GM12874 (cell line): ENCODE measurements around the gene COCH.

Experiments used
- TF ChIP-seq, protein P1 (sequence below): IDR thresholded peaks from 2 replicates; pipeline ENCODE4 v1.5.1; 2011; ENCODE audit warnings: low read depth, mild to moderate bottlenecking, control low read depth, low read length, moderate library complexity; ENCODE audit not compliant: insufficient read depth

The COCH gene

DNA sequence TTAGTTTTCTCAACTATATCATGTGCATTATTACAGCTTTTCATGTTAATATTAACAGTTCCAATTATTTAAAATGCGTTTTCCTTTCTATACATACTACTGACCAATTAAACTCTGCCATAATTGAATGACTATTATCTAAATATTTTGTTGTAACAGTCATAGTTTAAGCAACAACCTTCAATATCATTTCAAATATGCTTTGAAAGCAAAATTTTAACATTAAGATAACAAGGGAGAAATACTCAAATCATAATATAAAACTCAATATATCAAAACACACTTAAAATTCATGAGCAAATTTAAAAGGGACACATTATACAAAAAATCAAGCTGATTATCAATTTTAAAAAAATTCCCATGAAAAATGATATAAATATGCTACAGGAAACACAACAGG, 40.5 kb downstream of the COCH start:
- TF ChIP-seq, protein P1, sequence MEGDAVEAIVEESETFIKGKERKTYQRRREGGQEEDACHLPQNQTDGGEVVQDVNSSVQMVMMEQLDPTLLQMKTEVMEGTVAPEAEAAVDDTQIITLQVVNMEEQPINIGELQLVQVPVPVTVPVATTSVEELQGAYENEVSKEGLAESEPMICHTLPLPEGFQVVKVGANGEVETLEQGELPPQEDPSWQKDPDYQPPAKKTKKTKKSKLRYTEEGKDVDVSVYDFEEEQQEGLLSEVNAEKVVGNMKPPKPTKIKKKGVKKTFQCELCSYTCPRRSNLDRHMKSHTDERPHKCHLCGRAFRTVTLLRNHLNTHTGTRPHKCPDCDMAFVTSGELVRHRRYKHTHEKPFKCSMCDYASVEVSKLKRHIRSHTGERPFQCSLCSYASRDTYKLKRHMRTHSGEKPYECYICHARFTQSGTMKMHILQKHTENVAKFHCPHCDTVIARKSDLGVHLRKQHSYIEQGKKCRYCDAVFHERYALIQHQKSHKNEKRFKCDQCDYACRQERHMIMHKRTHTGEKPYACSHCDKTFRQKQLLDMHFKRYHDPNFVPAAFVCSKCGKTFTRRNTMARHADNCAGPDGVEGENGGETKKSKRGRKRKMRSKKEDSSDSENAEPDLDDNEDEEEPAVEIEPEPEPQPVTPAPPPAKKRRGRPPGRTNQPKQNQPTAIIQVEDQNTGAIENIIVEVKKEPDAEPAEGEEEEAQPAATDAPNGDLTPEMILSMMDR = no peak

DNA sequence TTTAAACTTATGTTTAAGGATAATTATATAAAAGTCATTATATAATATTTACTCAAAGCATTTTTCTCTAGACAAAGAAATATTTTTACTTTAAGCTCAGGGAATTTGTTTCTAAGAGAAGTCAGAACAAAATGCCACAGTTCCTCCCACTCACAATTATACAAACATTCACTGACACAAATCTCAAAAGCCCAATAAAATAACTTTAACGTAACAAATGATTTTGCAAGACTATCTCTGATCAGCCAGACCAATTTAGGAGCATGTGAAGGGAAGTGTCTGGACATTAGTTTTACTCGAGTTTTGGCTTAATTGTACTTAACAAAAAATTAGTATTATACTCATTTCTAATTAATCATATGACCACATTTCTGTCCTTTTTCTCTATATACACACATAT, 41.2 kb downstream of the COCH start:
- TF ChIP-seq, protein P1 = no peak

DNA sequence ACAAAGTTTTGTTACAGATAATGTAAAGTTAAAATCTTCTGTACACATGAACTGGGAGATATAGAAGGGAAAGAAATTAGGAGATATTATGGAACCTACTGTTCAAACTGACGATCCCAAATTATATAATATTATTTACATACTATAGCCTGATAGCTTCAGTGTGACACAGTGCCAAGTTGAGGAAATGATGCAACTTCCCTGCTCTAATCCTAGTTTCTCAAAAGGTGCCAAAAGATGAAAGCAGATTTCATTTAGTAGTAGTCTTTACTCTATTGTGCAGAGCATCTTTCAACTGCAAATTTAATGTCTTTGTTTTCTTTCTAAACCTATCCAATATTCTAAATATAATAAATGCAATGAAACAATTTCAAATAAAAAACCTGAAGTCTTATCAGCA, 46.9 kb downstream of the COCH start:
- TF ChIP-seq, protein P1 = no peak

DNA sequence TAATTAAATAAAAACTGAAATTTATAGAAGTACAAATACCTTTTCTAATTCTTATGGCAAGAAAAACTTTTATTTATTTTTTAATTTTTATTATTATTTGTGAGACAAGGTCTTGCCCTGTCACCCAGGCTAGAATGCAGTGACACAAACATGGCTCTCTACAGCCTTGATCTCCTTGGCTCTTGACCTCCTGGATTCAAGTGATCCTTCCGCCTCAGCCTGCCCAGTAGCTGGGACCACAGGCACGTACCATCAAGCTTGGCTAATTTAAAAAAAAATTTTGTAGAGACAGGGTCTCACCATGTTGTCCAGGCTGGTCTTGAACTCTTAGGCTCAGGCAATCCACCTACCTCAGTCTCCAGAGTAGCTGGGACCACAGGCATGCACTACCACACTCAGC, 47.4 kb downstream of the COCH start:
- TF ChIP-seq, protein P1 = no peak

GRCh38 chr14:30925254-30925653, 50.9 kb downstream of the COCH start:
- TF ChIP-seq, protein P1 = no peak

DNA sequence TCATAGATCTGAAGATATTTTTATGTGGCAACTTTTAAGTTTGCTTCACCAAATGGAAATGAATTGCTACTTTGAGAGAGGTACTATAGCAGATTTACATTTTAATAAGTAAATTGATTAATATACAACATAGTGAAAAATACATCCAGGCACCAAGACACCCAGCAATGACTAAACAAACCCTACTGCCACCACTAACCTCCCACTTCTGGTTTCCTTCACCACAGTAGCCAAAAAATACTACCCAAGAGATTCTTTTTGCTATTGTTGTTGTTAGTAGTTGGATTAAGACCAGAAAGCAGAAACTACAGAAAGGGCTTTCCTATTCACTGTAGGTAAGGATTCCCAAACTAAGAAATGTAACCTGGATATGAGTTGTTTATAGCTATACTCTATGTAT, 54.1 kb downstream of the COCH start:
- TF ChIP-seq, protein P1 = no peak

GRCh38 chr14:30935445-30935844, 61.1 kb downstream of the COCH start:
- TF ChIP-seq, protein P1 = no peak

DNA sequence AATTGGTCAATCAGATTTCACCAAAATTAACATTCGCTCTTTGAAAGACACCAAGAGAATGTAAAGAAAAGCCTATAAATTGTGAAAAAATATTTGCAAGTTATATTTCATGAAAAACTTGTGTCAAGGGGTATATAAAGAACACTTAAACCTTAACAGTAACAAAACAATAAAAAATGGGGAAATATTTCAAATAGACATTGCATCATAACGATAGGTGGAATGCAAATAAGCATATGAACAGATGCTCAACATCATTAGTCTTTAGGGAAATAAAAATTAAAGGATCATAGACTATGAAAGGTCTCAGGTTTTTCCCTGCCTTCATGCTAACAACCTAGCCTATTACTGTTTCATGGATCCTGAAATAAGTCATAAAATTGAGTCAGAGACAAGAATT, 64.3 kb downstream of the COCH start:
- TF ChIP-seq, protein P1 = no peak
